Peyer's patch (tissue), 4 donors: ENCODE measurements around the gene GTF2A1L.
"Not testable (repeated sequence)": the region's sequence is repeated elsewhere in the genome, so short reads cannot be mapped to it uniquely, and the experiment has no call there.

ENCODE experiments used
- CTCF ChIP-seq, 6 experiments: fragments of 450-650 bp in 4 of 6; fragments of 200-600 bp in 2 of 6; sonication (generic) in 1 of 6; IDR thresholded peaks; one replicate each; pipeline ENCODE4 v1.5.1; 2017 to 2019; ENCODE audit warnings: antibody characterized with exemption in 6 of 6, mild to moderate bottlenecking in 3 of 6, moderate library complexity in 1 of 6
- POLR2A ChIP-seq, 2 donors: fragments of 450-650 bp; IDR thresholded peaks; one replicate each; pipeline ENCODE4 v1.5.1; 2017; ENCODE audit warnings: antibody characterized with exemption in 2 of 2, mild to moderate bottlenecking in 2 of 2, moderate library complexity in 2 of 2

- not testable (repeated sequence) for TF ChIP-seq CTCF, POLR2A (IDR thresholded peaks at IDR 0.05)
Measured at GRCh38 chr2:48596751-48597150, 20.9 kb upstream of the GTF2A1L start.
